Keratinocyte (primary cell): Measurements from ENCODE around the gene FHAD1. TPM values are rescaled to one million over a fixed set of nuclear protein-coding genes. Genes with fewer than 3 reads are reported as not detected.

Experiments used
- DNase-seq: peaks from one replicate; pipeline ENCODE4 v3.0.0-alpha.2; 2011; ENCODE audit warnings: low read depth, missing footprints, low spot score
- FAIRE-seq: peaks from 2 replicates; lab custom pipeline; 2011; peaks lifted over from hg19 to GRCh38; lab: Jason Lieb, UNC
- H2AFZ ChIP-seq: 2 replicates; pipeline ENCODE4 v1.6.0; 2012; ENCODE audit warnings: low read length, control low read depth, inconsistent platforms; ENCODE audit not compliant: control insufficient read depth
- H3K27ac ChIP-seq: 2 replicates; pipeline ENCODE4 v1.5.1; 2011; ENCODE audit warnings: low read length; ENCODE audit not compliant: control insufficient read depth, insufficient read depth
- H3K27me3 ChIP-seq: 3 replicates; pipeline ENCODE4 v1.6.0; 2011; ENCODE audit warnings: low read length; ENCODE audit not compliant: control insufficient read depth, insufficient read depth; ENCODE audit errors: extremely low read depth
- H3K36me3 ChIP-seq, 2 experiments: 2 replicates in 1 of 2; 3 replicates in 1 of 2; pipeline ENCODE4 v1.5.1; 2011; ENCODE audit warnings: low read length in 2 of 2, mild to moderate bottlenecking in 1 of 2; ENCODE audit not compliant: control insufficient read depth in 2 of 2, insufficient read depth in 2 of 2; ENCODE audit errors: extremely low read depth in 1 of 2
- H3K4me1 ChIP-seq: 3 replicates; pipeline ENCODE4 v1.5.1; 2011; ENCODE audit warnings: low read length; ENCODE audit not compliant: control insufficient read depth, insufficient read depth; ENCODE audit errors: extremely low read depth
- H3K4me2 ChIP-seq: 3 replicates; pipeline ENCODE4 v1.6.0; 2011; ENCODE audit warnings: low read depth, low read length; ENCODE audit not compliant: control insufficient read depth, insufficient read depth; ENCODE audit errors: extremely low read depth
- H3K4me3 ChIP-seq, 3 experiments: fragments of 200-600 bp in 1 of 3; sonication (generic) in 1 of 3; 2 replicates in 2 of 3; 3 replicates in 1 of 3; pipeline ENCODE4 v1.5.1; 2011 to 2016; ENCODE audit warnings: low read length in 3 of 3, mild to moderate bottlenecking in 3 of 3, control low read depth in 2 of 3, inconsistent platforms in 1 of 3, low read depth in 1 of 3, mixed read lengths in 1 of 3, mixed run types in 1 of 3, moderate library complexity in 1 of 3; ENCODE audit not compliant: control insufficient read depth in 2 of 3, insufficient read depth in 2 of 3; ENCODE audit errors: extremely low read depth in 1 of 3
- H3K79me2 ChIP-seq: 2 replicates; pipeline ENCODE4 v1.6.0; 2012; ENCODE audit warnings: low read length; ENCODE audit not compliant: control insufficient read depth, insufficient read depth
- H3K9ac ChIP-seq: 3 replicates; pipeline ENCODE4 v1.6.0; 2011; ENCODE audit warnings: low read length; ENCODE audit not compliant: control insufficient read depth, insufficient read depth; ENCODE audit errors: extremely low read depth
- H3K9me1 ChIP-seq: 3 replicates; pipeline ENCODE4 v1.6.0; 2011; ENCODE audit warnings: low read length; ENCODE audit not compliant: control insufficient read depth, insufficient read depth; ENCODE audit errors: extremely low read depth
- H3K9me3 ChIP-seq: 2 replicates; pipeline ENCODE4 v1.5.1; 2012; ENCODE audit warnings: low read depth, low read length; ENCODE audit not compliant: control insufficient read depth
- H4K20me1 ChIP-seq: 3 replicates; pipeline ENCODE4 v1.6.0; 2011; ENCODE audit warnings: low read length; ENCODE audit not compliant: control insufficient read depth, insufficient read depth; ENCODE audit errors: extremely low read depth
- CTCF ChIP-seq, 3 experiments: IDR thresholded peaks in 1 of 3; conservative IDR thresholded peaks in 1 of 3; optimal IDR thresholded peaks in 1 of 3; 2 replicates in 2 of 3; 3 replicates in 1 of 3; pipeline versions ENCODE3 to v1.5.1; 2011; ENCODE audit warnings: low read length in 3 of 3, mild to moderate bottlenecking in 3 of 3, moderate library complexity in 2 of 3, control low read depth in 1 of 3, inconsistent platforms in 1 of 3; ENCODE audit not compliant: insufficient read depth in 2 of 3; ENCODE audit errors: extremely low read depth in 1 of 3
- EZH2 ChIP-seq: IDR thresholded peaks from one replicate; pipeline ENCODE4 v1.6.1; 2012; ENCODE audit warnings: inconsistent platforms, mild to moderate bottlenecking, low read length, moderate library complexity
- dilution Hi-C: fragments of 300-500 bp; cut with MboI; formaldehyde crosslinking; loops from one replicate; pipeline ENCODE4 v1.7.0; 2020; ENCODE audit warnings: low sequenced_read_pairs; ENCODE audit not compliant: extremely low pct_ligation_motif_present
- polyA plus RNA-seq, 5 experiments: library from polyadenylated mRNA; depleted of rRNA in 3 of 5; stranded (reverse) in 3 of 5; stranded (forward) in 1 of 5; unstranded in 1 of 5; fragments of >200 nt; gene quantifications; 1 replicate in 1 of 5; 2 replicates in 3 of 5; 3 replicates in 1 of 5; pipeline versions ENCODE4 v1.2.1 to v1.2.3, GENCODE V29; 2011 to 2012; ENCODE audit warnings: missing spikeins in 2 of 5, low read depth in 1 of 5, low replicate concordance in 1 of 5

The FHAD1 gene
- polyA plus RNA-seq, 1 donor (not counting 4 experiments of a cell fraction or from before 2014, with no cell fraction given): 0.09 TPM

GRCh38 chr1:15424981-15425380 lies 178.0 kb downstream of the FHAD1 start:
- peaks cover 11 to 38% of the 10 kb centered on the region in 2 experiments for H3K36me3 ChIP-seq
- H3K27ac ChIP-seq: no peak overlapping the region
- DNase-seq: no peak
- no peaks in the 10 kb centered on the region for H3K27me3 ChIP-seq
- H3K4me3 ChIP-seq: no peak overlapping the region
- H3K9me1 ChIP-seq: no peaks in the 10 kb centered on the region
- H3K9ac ChIP-seq: no peak overlapping the region
- peaks cover 53% of the 10 kb centered on the region for H3K79me2 ChIP-seq
- H3K9me3 ChIP-seq: no peaks in the 10 kb centered on the region
- peaks cover 26% of the 10 kb centered on the region for H3K4me1 ChIP-seq
- dilution Hi-C loops: no loop called here
- peaks cover 28% of the 10 kb centered on the region for H4K20me1 ChIP-seq
- no peak overlapping the region for H3K4me2 ChIP-seq
- TF ChIP-seq EZH2 (no peak), CTCF (optimal IDR thresholded peaks at IDR 0.05 in 1 of 3, IDR thresholded peaks at IDR 0.05 in 1 of 3, conservative IDR thresholded peaks at IDR 0.05 in 1 of 3; ENCODE audit: extremely low read depth in 1 of 3, insufficient read depth in 2 of 3, low read length in 3 of 3) (no peak)
- FAIRE-seq: no peak
- H2AFZ ChIP-seq: no peak overlapping the region

GRCh38 chr1:15425521-15425920 lies 178.5 kb downstream of the FHAD1 start:
- Histone ChIP-seq H3K9me3 (no peaks in the 10 kb centered on the region), H2AFZ (no peak overlapping the region), H3K36me3 (peaks cover 14 to 38% of the 10 kb centered on the region in 2 experiments), H3K4me1 (peaks cover 26% of the 10 kb centered on the region), H3K4me2 (no peak overlapping the region), H3K27me3 (no peaks in the 10 kb centered on the region), H3K9me1 (no peaks in the 10 kb centered on the region), H3K27ac (no peak overlapping the region), H3K79me2 (peaks cover 48% of the 10 kb centered on the region), H4K20me1 (peaks cover 28% of the 10 kb centered on the region), H3K4me3 (no peak overlapping the region), H3K9ac (no peak overlapping the region)
- dilution Hi-C loops: no loop called here
- DNase-seq (no peak), FAIRE-seq (no peak)
- no peak for TF ChIP-seq EZH2
- TF ChIP-seq CTCF (optimal IDR thresholded peaks at IDR 0.05 in 1 of 3, IDR thresholded peaks at IDR 0.05 in 1 of 3, conservative IDR thresholded peaks at IDR 0.05 in 1 of 3; ENCODE audit: extremely low read depth in 1 of 3, insufficient read depth in 2 of 3, low read length in 3 of 3): no peak
